HEK293 (cell line): Measurements from ENCODE around the gene TUFM.

Experiments
- CTCF ChIA-PET: fragments of 350-600 bp; formaldehyde crosslinking; extraction: SDS; loops from one replicate; lab custom pipeline; 2021; ENCODE audit warnings: antibody characterized with exemption; lab: Yijun Ruan, JAX
- POLR2A ChIA-PET: fragments of 300-600 bp; formaldehyde crosslinking; extraction: SDS; loops from one replicate; lab custom pipeline; 2020; ENCODE audit warnings: antibody characterized with exemption, inconsistent platforms; lab: Yijun Ruan, JAX
- H3K27ac ChIP-seq: fragments of 200-500 bp; sonication (Bioruptor generic); 2 replicates; pipeline ENCODE4 v1.5.1; 2014; ENCODE audit warnings: low read depth, low read length, control low read depth, inconsistent platforms; ENCODE audit errors: extremely low read depth
- H3K36me3 ChIP-seq, 2 experiments: fragments of 200-500 bp in 1 of 2; sonication (Bioruptor generic) in 1 of 2; 1 replicate in 1 of 2; 2 replicates in 1 of 2; pipeline ENCODE4 v1.5.1; 2014 to 2017; ENCODE audit warnings: inconsistent platforms in 2 of 2, low read length in 2 of 2; ENCODE audit not compliant: control insufficient read depth in 2 of 2, insufficient read depth in 1 of 2
- H3K4me1 ChIP-seq: fragments of 200-500 bp; sonication (Bioruptor generic); 2 replicates; pipeline ENCODE4 v1.5.1; 2014; ENCODE audit warnings: mild to moderate bottlenecking, low read length, inconsistent platforms; ENCODE audit not compliant: control insufficient read depth, insufficient read depth
- H3K4me3 ChIP-seq: 2 replicates; pipeline ENCODE4 v1.5.1; 2011; ENCODE audit warnings: low read depth, mild to moderate bottlenecking, control low read depth, low read length, moderate library complexity
- H3K9me3 ChIP-seq: fragments of 200-500 bp; sonication (Bioruptor generic); 2 replicates; pipeline ENCODE4 v1.5.1; 2014; ENCODE audit warnings: low read depth, low read length, inconsistent platforms; ENCODE audit not compliant: control insufficient read depth, insufficient read depth
- AEBP2 ChIP-seq: fragments of 450-650 bp; formaldehyde crosslinking; IDR thresholded peaks from 2 replicates; pipeline ENCODE4 v1.5.1; 2016; ENCODE audit warnings: missing biosample characterization, missing genetic modification characterization, borderline replicate concordance
- GLI4 ChIP-seq: fragments of 450-650 bp; formaldehyde crosslinking; IDR thresholded peaks from 2 replicates; pipeline ENCODE4 v1.5.1; 2016; ENCODE audit warnings: missing biosample characterization, missing genetic modification characterization
- GLIS1 ChIP-seq: fragments of 450-650 bp; formaldehyde crosslinking; IDR thresholded peaks from 2 replicates; pipeline ENCODE4 v1.5.1; 2016; ENCODE audit warnings: missing biosample characterization, missing genetic modification characterization
- INSM2 ChIP-seq: fragments of 450-650 bp; formaldehyde crosslinking; IDR thresholded peaks from 2 replicates; pipeline ENCODE4 v1.5.1; 2016; ENCODE audit warnings: missing biosample characterization, missing genetic modification characterization
- KLF16 ChIP-seq: fragments of 450-650 bp; formaldehyde crosslinking; IDR thresholded peaks from 2 replicates; pipeline ENCODE4 v1.5.1; 2017; ENCODE audit warnings: missing biosample characterization, missing genetic modification characterization
- MZF1 ChIP-seq: fragments of 450-650 bp; formaldehyde crosslinking; IDR thresholded peaks from 2 replicates; pipeline ENCODE4 v1.5.1; 2017; ENCODE audit warnings: missing biosample characterization, missing genetic modification characterization, borderline replicate concordance
- PRDM2 ChIP-seq: fragments of 450-650 bp; formaldehyde crosslinking; IDR thresholded peaks from 2 replicates; pipeline ENCODE4 v1.5.1; 2016; ENCODE audit warnings: missing biosample characterization, missing genetic modification characterization, borderline replicate concordance
- TSHZ1 ChIP-seq: fragments of 450-650 bp; formaldehyde crosslinking; IDR thresholded peaks from 2 replicates; pipeline ENCODE4 v1.5.1; 2016; ENCODE audit warnings: missing biosample characterization, missing genetic modification characterization, borderline replicate concordance
- ZBTB11 ChIP-seq: fragments of 450-650 bp; formaldehyde crosslinking; conservative IDR thresholded peaks from 2 replicates; pipeline ENCODE4 v1.5.1; 2016; ENCODE audit warnings: low read depth, missing biosample characterization, missing genetic modification characterization
- ZBTB6 ChIP-seq: fragments of 450-650 bp; formaldehyde crosslinking; IDR thresholded peaks from 2 replicates; pipeline ENCODE4 v1.5.1; 2017; ENCODE audit warnings: missing biosample characterization, missing genetic modification characterization
- ZNF23 ChIP-seq: fragments of 450-650 bp; formaldehyde crosslinking; IDR thresholded peaks from 2 replicates; pipeline ENCODE4 v1.5.1; 2016; ENCODE audit warnings: missing biosample characterization, missing genetic modification characterization, borderline replicate concordance
- ZNF362 ChIP-seq: fragments of 450-650 bp; formaldehyde crosslinking; IDR thresholded peaks from 2 replicates; pipeline ENCODE4 v1.5.1; 2016; ENCODE audit warnings: missing biosample characterization, missing genetic modification characterization
- ZNF501 ChIP-seq: fragments of 450-650 bp; formaldehyde crosslinking; IDR thresholded peaks from 2 replicates; pipeline ENCODE4 v1.5.1; 2016; ENCODE audit warnings: missing biosample characterization, missing genetic modification characterization

TUFM gene

GRCh38 chr16:28823291-28823872, 22.8 kb downstream of the TUFM start (continued):
- TF ChIP-seq KLF16 (tag by site-specific recombination) (peak; percentile 49; the same call in 1 of the 2 replicates), ZNF501 (tag by site-specific recombination) (0 out of 2 replicates have a peak, but pooled peaks have one; percentile 24), GLIS1 (tag by site-specific recombination) (peak; percentile 83), INSM2 (tag by site-specific recombination) (0 out of 2 replicates have a peak, but pooled peaks have one; percentile 5), ZNF23 (no peak)
- TF ChIP-seq, all 188 proteins: peak for 15

- ChIA-PET POLR2A (interaction anchor here (0.5 to 4.0 kb wide), 14 partner anchors 9 to 137 kb away, joined by 3 to 39 read pairs (median 6); partner anchors contain the start of genes NFATC2IP, SH2B1 and TUFM), CTCF (interaction anchor here (0.6 to 0.9 kb wide), 3 partner anchors 10 to 545 kb away, joined by 3 to 4 read pairs (median 4); no protein-coding TSS in a partner anchor)
- peak within 1 kb of the TSS; percentile 99 for H3K27ac ChIP-seq
- TF ChIP-seq GLIS1 (tag by site-specific recombination) (peak; percentile 37), PRDM2 (tag by site-specific recombination) (no peak), AEBP2 (tag by site-specific recombination) (no peak), TSHZ1 (tag by site-specific recombination) (peak; percentile 80; the same call in 1 of the 2 replicates), MZF1 (no peak), GLI4 (tag by site-specific recombination) (peak; percentile 85; the same call in 1 of the 2 replicates), ZBTB11 (peak; percentile 41), ZNF362 (tag by site-specific recombination) (no peak), ZBTB6 (tag by site-specific recombination) (0 out of 2 replicates have a peak, but pooled peaks have one; percentile 28)
Observed at GRCh38 chr16:28822520-28823290, 23.4 kb downstream of the TUFM start, which contains the start of gene ATXN2L. ATXN2L (plus strand) TSS chr16:28822999; CDS start chr16:28823260, 261 bp downstream.

More at GRCh38 chr16:28822520-28823290, 23.4 kb downstream of the TUFM start, which contains the start of gene ATXN2L:
- Histone ChIP-seq H3K4me1 (peaks cover 6% of the 10 kb centered on the region; the same call in 1 of the 2 replicates), H3K9me3 (no peaks in the 10 kb centered on the region), H3K36me3 (peaks cover 28 to 35% of the 10 kb centered on the region in 2 experiments), H3K4me3 (peak within 1 kb of the TSS; percentile 89)
